GM21723 (cell line): Measurements from ENCODE around the gene BAIAP2.

Experiments used
- ATAC-seq: cut with Tn5 transposase; IDR thresholded peaks from one replicate; pipeline ENCODE4 v1.9.1; 2021; ENCODE audit warnings: mild to moderate bottlenecking, moderate library complexity; ENCODE audit not compliant: unreplicated experiment

The BAIAP2 gene

GRCh38 chr17:81083125-81083765 is 48.3 kb downstream of the BAIAP2 start:
- ATAC-seq, result no peak

- ATAC-seq, result no peak
Measured at GRCh38 chr17:81084680-81085419, 49.9 kb downstream of the BAIAP2 start.

- no peak for ATAC-seq
Measured at GRCh38 chr17:81085420-81085911, 50.5 kb downstream of the BAIAP2 start.

GRCh38 chr17:81086789-81087551 is 52.0 kb downstream of the BAIAP2 start:
- ATAC-seq, result no peak

GRCh38 chr17:81090361-81091136 is 55.6 kb downstream of the BAIAP2 start:
- no peak for ATAC-seq

- no peak for ATAC-seq
Measured at GRCh38 chr17:81091154-81091553, 56.2 kb downstream of the BAIAP2 start.

- no peak for ATAC-seq
Measured at GRCh38 chr17:81091774-81092517, 57.0 kb downstream of the BAIAP2 start.

- no peak for ATAC-seq
Measured at GRCh38 chr17:81092518-81093095, 57.7 kb downstream of the BAIAP2 start.

- ATAC-seq, result no peak
Measured at GRCh38 chr17:81093619-81094508, 58.9 kb downstream of the BAIAP2 start.

GRCh38 chr17:81094509-81095382 is 59.8 kb downstream of the BAIAP2 start:
- no peak for ATAC-seq

GRCh38 chr17:81095383-81095762 is 60.4 kb downstream of the BAIAP2 start:
- ATAC-seq, result no peak

GRCh38 chr17:81096741-81097133 is 61.8 kb downstream of the BAIAP2 start:
- no peak for ATAC-seq

- ATAC-seq, result no peak
Measured at GRCh38 chr17:81097134-81097942, 62.4 kb downstream of the BAIAP2 start.

GRCh38 chr17:81097943-81098308 is 63.0 kb downstream of the BAIAP2 start:
- no peak for ATAC-seq

- no peak for ATAC-seq
Measured at GRCh38 chr17:81099888-81100287, 64.9 kb downstream of the BAIAP2 start.

- no peak for ATAC-seq
Measured at GRCh38 chr17:81100668-81101067, 65.7 kb downstream of the BAIAP2 start.
